ENCODE data around the gene DNAAF1. TPM values are rescaled to one million over a fixed set of nuclear protein-coding genes. Genes with fewer than 3 reads are reported as not detected.

DNAAF1 gene
- total and polyA plus RNA-seq, 2 of the 8 experiments (the other 6 are each of a cell fraction or from before 2014, with no cell fraction given): 0.09 to 0.15 TPM

GRCh38 chr16:84194018-84194417 is 48.9 kb downstream of the DNAAF1 start:
- Histone ChIP-seq H3K79me1 (ENCODE audit: low read depth, low read length) (no peaks in the 10 kb centered on the region), H3K79me2 (ENCODE audit: control insufficient read depth in 1 of 2, insufficient read depth in 2 of 2, low read length in 2 of 2) (no peaks in the 10 kb centered on the region), H3K56ac (replicated peaks; ENCODE audit: insufficient read length, low read depth, low read length) (no peak overlapping the region), H2BK15ac (ENCODE audit: low read length) (peak overlapping the region; percentile 81; the same call in 1 of the 2 replicates), H3K4me3 (ENCODE audit: extremely low read depth in 1 of 4, insufficient read depth in 2 of 4, low read depth in 3 of 4, low read length in 4 of 4) (no peak overlapping the region), H3K27ac (ENCODE audit: low read depth, low read length) (no peak overlapping the region), H3K23me2 (ENCODE audit: low read depth, low read length) (no peaks in the 10 kb centered on the region), H3K9me3 (ENCODE audit: insufficient read depth in 2 of 2, low read depth in 1 of 2, low read length in 1 of 2) (no peaks in the 10 kb centered on the region; a peak in 1 of 4 replicates), H2BK20ac (ENCODE audit: low read length) (no peak overlapping the region), H3K36me3 (ENCODE audit: control insufficient read depth in 2 of 4, insufficient read depth in 4 of 4, low read length in 3 of 4) (no peaks in the 10 kb centered on the region), H3K9ac (replicated peaks in 1 of 4; ENCODE audit: extremely low read depth in 1 of 4, low read depth in 3 of 4, low read length in 3 of 4) (no peak overlapping the region; a peak in 1 of 7 replicates), H3K27me3 (replicated peaks in 1 of 4; ENCODE audit: control insufficient read depth in 3 of 4, extremely low read depth in 1 of 4, insufficient read depth in 3 of 4, low read length in 3 of 4) (no peaks in the 10 kb centered on the region), H4K8ac (ENCODE audit: extremely low read depth, insufficient read depth, low read length) (peak overlapping the region; percentile 88; the same call in 1 of the 2 replicates), H3K18ac (ENCODE audit: extremely low read depth, low read length) (no peak overlapping the region), H2BK5ac (ENCODE audit: low read depth, low read length) (no peak overlapping the region), H2BK12ac (ENCODE audit: low read depth, low read length) (peak overlapping the region; percentile 39; the same call in 1 of the 2 replicates), H4K91ac (replicated peaks; ENCODE audit: insufficient read length, low read length) (no peak overlapping the region), H3K4me1 (replicated peaks in 1 of 4; ENCODE audit: control insufficient read depth in 3 of 4, insufficient read depth in 4 of 4, low read length in 3 of 4) (peaks cover 0 to 3% (median under 1%) of the 10 kb centered on the region in 4 experiments; a peak in 3 of 7 replicates), H3K23ac (ENCODE audit: insufficient read length) (no peak overlapping the region), H2AFZ (ENCODE audit: low read length) (no peak overlapping the region), H2BK120ac (replicated peaks; ENCODE audit: low read depth, low read length) (no peak overlapping the region), H3K4me2 (ENCODE audit: insufficient read depth in 1 of 2, low read depth in 2 of 2, low read length in 2 of 2) (no peak overlapping the region), H3K4ac (replicated peaks; ENCODE audit: insufficient read length, low read depth, low read length) (peak overlapping the region; percentile 53), H4K20me1 (replicated peaks in 1 of 2; ENCODE audit: control insufficient read depth in 1 of 2, insufficient read depth in 2 of 2, low read length in 2 of 2) (no peaks in the 10 kb centered on the region), H3K14ac (ENCODE audit: insufficient read length) (no peak overlapping the region), H4K5ac (ENCODE audit: insufficient read length, low read depth, low read length) (no peak overlapping the region), H2AK5ac (ENCODE audit: low read depth, low read length) (no peak overlapping the region)
- WGBS, 2 experiments (ENCODE audit: extremely low coverage in 1 of 2, insufficient coverage in 1 of 2, insufficient read length in 1 of 2, insufficient replicate concordance in 2 of 2, low coverage in 1 of 2, low lambda C conversion rate in 2 of 2, missing lambda C conversion rate in 1 of 2): 96% methylated on average over 11 of the region's 11 CpGs; no CpG with 5 or more reads in 1 of the 2 experiments
- CTCF ChIA-PET (ENCODE audit: partially characterized antibody): interaction anchor here (0.8 to 1.2 kb wide), 2 partner anchors 73 to 289 kb away, joined by 3 read pairs; no protein-coding TSS in a partner anchor
- DNase-seq (ENCODE audit: low read depth in 1 of 2, low spot score in 2 of 2) (no peak), FAIRE-seq (no peak)
- POLR2A ChIA-PET (ENCODE audit: partially characterized antibody): interaction anchor here (1.1 kb wide), 1 partner anchor 25 kb away, joined by 3 read pairs; no protein-coding TSS in a partner anchor
- TF ChIP-seq GTF2F1 (IDR thresholded peaks at IDR 0.05; ENCODE audit: borderline replicate concordance, low read depth, low read length) (no peak), CHD1 (IDR thresholded peaks at IDR 0.05; ENCODE audit: low read depth, low read length) (no peak), RXRA (IDR thresholded peaks at IDR 0.05; ENCODE audit: insufficient read depth, low read depth, low read length) (no peak), POLR2AphosphoS5 (IDR thresholded peaks at IDR 0.05; ENCODE audit: low read depth, low read length) (no peak), FOSL1 (IDR thresholded peaks at IDR 0.05; ENCODE audit: insufficient read depth, low read depth, low read length) (no peak), RBBP5 (IDR thresholded peaks at IDR 0.05; ENCODE audit: borderline replicate concordance, low read depth, low read length) (no peak), SIRT6 (IDR thresholded peaks at IDR 0.05; ENCODE audit: low read length) (no peak)

Measured in H1 (cell line).